T-helper 17 cell (primary cell): ENCODE data around the gene HDAC4. TPM values are rescaled to one million over a fixed set of nuclear protein-coding genes. Genes with fewer than 3 reads are reported as not detected.
A peak's percentile ranks its signal among the peaks of the same experiment; 100 is the strongest.

Source experiments
- ATAC-seq: fragments of 150-1000 bp; cut with Tn5 transposase; 2 replicates; pipeline ENCODE4 v1.10.0; 2021; ENCODE audit warnings: mild to moderate bottlenecking, moderate library complexity
- DNase-seq, 3 donors: peaks; one replicate each; pipeline versions ENCODE4 v3.0.0 to v3.0.0-alpha.2; 2020 to 2021
- H3K9me3 ChIP-seq: one replicate; pipeline ENCODE4 v1.7.0; 2013; ENCODE audit warnings: low read length, mild to moderate bottlenecking; ENCODE audit not compliant: control insufficient read depth, poor library complexity, severe bottlenecking
- H3K27ac Mint-ChIP-seq: one replicate; pipeline ENCODE4 v1.8.0; 2022; ENCODE audit warnings: mild to moderate bottlenecking, moderate library complexity, mixed read lengths
- H3K27me3 Mint-ChIP-seq: one replicate; pipeline ENCODE4 v1.8.0; 2022; ENCODE audit warnings: mixed read lengths
- H3K36me3 Mint-ChIP-seq: one replicate; pipeline ENCODE4 v1.8.0; 2022; ENCODE audit warnings: low read depth, mixed read lengths
- H3K4me1 Mint-ChIP-seq: one replicate; pipeline ENCODE4 v1.8.0; 2022; ENCODE audit warnings: mild to moderate bottlenecking, mixed read lengths
- H3K4me3 Mint-ChIP-seq: one replicate; pipeline ENCODE4 v1.8.0; 2022; ENCODE audit warnings: mild to moderate bottlenecking, moderate library complexity, mixed read lengths
- total RNA-seq, 4 donors: library from RNA in 2 of 4; stranded (reverse) in 2 of 4; gene quantifications; one replicate each; pipeline ENCODE4 v1.2.3 and lab custom pipeline; 2022 to 2026

The HDAC4 gene
- total RNA-seq, 2 donors from 2014 or later = 78.9 to 79.0 TPM

- DNase-seq (no peak), ATAC-seq (no peak)
- Mint-ChIP-seq H3K27me3 (no peaks in the 10 kb centered on the region), H3K36me3 (no peaks in the 10 kb centered on the region), H3K4me3 (no peak overlapping the region), H3K27ac (peak overlapping the region; percentile 27), H3K4me1 (peaks cover 26% of the 10 kb centered on the region)
- H3K9me3 ChIP-seq = no peaks in the 10 kb centered on the region
Measured at GRCh38 chr2:239200646-239201530, 199.9 kb downstream of the HDAC4 start.

GRCh38 chr2:239199041-239199768 lies 201.6 kb downstream of the HDAC4 start:
- DNase-seq (no peak), ATAC-seq (no peak)
- no peaks in the 10 kb centered on the region for H3K9me3 ChIP-seq
- Mint-ChIP-seq H3K4me3 (no peak overlapping the region), H3K27ac (no peak overlapping the region), H3K4me1 (peaks cover 16% of the 10 kb centered on the region), H3K27me3 (no peaks in the 10 kb centered on the region), H3K36me3 (no peaks in the 10 kb centered on the region)

GRCh38 chr2:239198221-239198620 lies 202.6 kb downstream of the HDAC4 start:
- H3K4me3 Mint-ChIP-seq = no peak overlapping the region
- ATAC-seq (no peak), DNase-seq (no peak)

GRCh38 chr2:239197146-239197545 lies 203.7 kb downstream of the HDAC4 start:
- peaks cover 11% of the 10 kb centered on the region for H3K4me1 Mint-ChIP-seq
- H3K27ac Mint-ChIP-seq = peak overlapping the region; percentile 27
- H3K9me3 ChIP-seq = no peaks in the 10 kb centered on the region
- no peak for ATAC-seq
- H3K4me3 Mint-ChIP-seq = no peak overlapping the region
- DNase-seq = no peak
- H3K27me3 Mint-ChIP-seq = no peaks in the 10 kb centered on the region
- H3K36me3 Mint-ChIP-seq = no peaks in the 10 kb centered on the region

More at GRCh38 chr2:239198221-239198620, 202.6 kb downstream of the HDAC4 start:
- Mint-ChIP-seq H3K36me3 (no peaks in the 10 kb centered on the region), H3K27me3 (no peaks in the 10 kb centered on the region), H3K4me1 (peaks cover 13% of the 10 kb centered on the region), H3K27ac (peak overlapping the region; percentile 27)
- no peaks in the 10 kb centered on the region for H3K9me3 ChIP-seq

GRCh38 chr2:239196474-239197021 lies 204.3 kb downstream of the HDAC4 start:
- Mint-ChIP-seq H3K36me3 (no peaks in the 10 kb centered on the region), H3K27ac (no peak overlapping the region), H3K4me3 (no peak overlapping the region), H3K4me1 (peaks cover 10% of the 10 kb centered on the region), H3K27me3 (no peaks in the 10 kb centered on the region)
- ATAC-seq = no peak
- H3K9me3 ChIP-seq = no peaks in the 10 kb centered on the region
- no peak for DNase-seq

- Mint-ChIP-seq H3K4me1 (peaks cover 10% of the 10 kb centered on the region), H3K4me3 (no peak overlapping the region), H3K27me3 (no peaks in the 10 kb centered on the region), H3K27ac (no peak overlapping the region), H3K36me3 (no peaks in the 10 kb centered on the region)
- no peak for DNase-seq
- no peaks in the 10 kb centered on the region for H3K9me3 ChIP-seq
- no peak for ATAC-seq
Measured at GRCh38 chr2:239195992-239196391, 204.8 kb downstream of the HDAC4 start.

DNA sequence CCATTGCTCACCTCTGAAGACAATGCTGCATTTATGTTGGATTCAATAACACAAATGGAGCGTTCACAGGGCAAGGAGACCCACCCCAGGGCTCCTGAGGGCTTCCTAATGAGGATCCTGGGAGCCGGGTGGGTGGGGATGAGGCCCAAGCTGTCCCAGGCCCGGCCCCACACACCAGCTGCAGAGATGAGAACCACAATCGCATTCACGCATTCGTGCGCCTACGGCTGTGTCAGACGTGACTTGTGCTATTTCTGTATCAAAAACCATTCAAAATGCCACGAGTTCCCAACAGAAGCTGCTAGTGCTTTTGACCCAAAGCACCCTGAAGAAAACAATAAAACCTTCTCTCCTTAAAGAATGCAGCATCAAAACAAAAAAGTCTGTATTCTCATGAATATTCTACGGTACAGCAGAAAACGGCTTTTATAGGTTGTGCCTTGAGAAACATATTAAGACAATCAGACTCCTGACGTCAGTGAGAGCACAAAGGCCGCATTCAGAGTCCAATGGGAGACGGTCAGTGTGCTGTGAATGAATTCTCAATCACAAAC lies 205.4 kb downstream of the HDAC4 start:
- H3K27me3 Mint-ChIP-seq = no peaks in the 10 kb centered on the region
- H3K36me3 Mint-ChIP-seq = no peaks in the 10 kb centered on the region
- peaks cover 10% of the 10 kb centered on the region for H3K4me1 Mint-ChIP-seq
- no peak overlapping the region for H3K4me3 Mint-ChIP-seq
- H3K27ac Mint-ChIP-seq = no peak overlapping the region
- DNase-seq = no peak
- ATAC-seq = no peak
- no peaks in the 10 kb centered on the region for H3K9me3 ChIP-seq

- Mint-ChIP-seq H3K36me3 (no peaks in the 10 kb centered on the region), H3K4me1 (peaks cover 7% of the 10 kb centered on the region), H3K4me3 (no peak overlapping the region), H3K27ac (no peak overlapping the region), H3K27me3 (no peaks in the 10 kb centered on the region)
- H3K9me3 ChIP-seq = no peaks in the 10 kb centered on the region
- no peak for DNase-seq
- ATAC-seq = no peak
Measured at GRCh38 chr2:239194731-239195317, 206.0 kb downstream of the HDAC4 start.

- Mint-ChIP-seq H3K36me3 (no peaks in the 10 kb centered on the region), H3K4me1 (peaks cover 7% of the 10 kb centered on the region), H3K27me3 (no peaks in the 10 kb centered on the region), H3K27ac (no peak overlapping the region), H3K4me3 (no peak overlapping the region)
- DNase-seq (no peak), ATAC-seq (no peak)
- H3K9me3 ChIP-seq = no peaks in the 10 kb centered on the region
Measured at GRCh38 chr2:239193925-239194677, 206.7 kb downstream of the HDAC4 start.

DNA sequence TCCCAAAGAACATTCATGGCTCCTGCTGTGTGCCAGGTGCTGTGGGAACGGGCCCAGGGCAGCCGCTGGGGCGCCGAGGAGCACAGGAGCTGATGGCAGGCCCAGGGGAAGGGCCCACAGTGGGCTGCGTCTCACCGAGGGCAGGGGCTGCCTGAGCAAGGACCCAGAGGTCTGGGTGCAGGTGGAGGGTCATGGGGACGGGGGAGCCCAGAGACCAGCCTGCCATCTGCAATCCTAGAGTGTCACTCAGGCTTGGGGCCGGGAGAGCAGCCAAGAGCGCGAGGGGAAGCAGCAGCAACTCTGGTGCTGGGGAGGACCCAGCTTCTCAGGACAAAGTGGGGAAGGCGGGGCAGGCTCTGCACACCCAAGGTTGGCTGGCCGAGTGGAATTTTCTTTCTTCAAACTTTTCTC lies 207.4 kb downstream of the HDAC4 start:
- no peak overlapping the region for H3K4me3 Mint-ChIP-seq
- no peak overlapping the region for H3K27ac Mint-ChIP-seq
- DNase-seq = no peak
- H3K9me3 ChIP-seq = no peaks in the 10 kb centered on the region
- peaks cover 5% of the 10 kb centered on the region for H3K4me1 Mint-ChIP-seq
- H3K36me3 Mint-ChIP-seq = no peaks in the 10 kb centered on the region
- no peaks in the 10 kb centered on the region for H3K27me3 Mint-ChIP-seq
- no peak for ATAC-seq

DNA sequence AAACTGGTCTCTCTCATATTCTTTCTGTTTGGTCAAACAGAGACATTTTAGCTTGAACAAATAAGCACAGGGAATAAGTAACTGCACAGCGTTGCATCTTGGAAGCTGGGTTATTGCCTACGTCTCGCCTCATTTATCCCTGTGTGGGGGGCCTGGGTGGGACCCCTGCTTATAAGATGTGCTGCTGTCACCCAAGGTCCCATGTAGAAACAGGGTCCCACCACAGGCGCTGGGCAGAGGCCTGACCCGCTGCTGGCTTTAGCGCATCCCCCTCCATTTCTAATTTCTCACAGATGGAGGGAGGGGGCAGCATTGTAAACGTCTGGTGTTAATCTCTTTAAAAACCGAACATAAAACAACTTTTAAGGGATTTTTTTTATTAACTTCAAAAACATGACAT lies 207.8 kb downstream of the HDAC4 start:
- Mint-ChIP-seq H3K27ac (no peak overlapping the region), H3K36me3 (no peaks in the 10 kb centered on the region), H3K27me3 (no peaks in the 10 kb centered on the region), H3K4me1 (peaks cover 5% of the 10 kb centered on the region), H3K4me3 (no peak overlapping the region)
- no peaks in the 10 kb centered on the region for H3K9me3 ChIP-seq
- DNase-seq = no peak
- no peak for ATAC-seq

DNA sequence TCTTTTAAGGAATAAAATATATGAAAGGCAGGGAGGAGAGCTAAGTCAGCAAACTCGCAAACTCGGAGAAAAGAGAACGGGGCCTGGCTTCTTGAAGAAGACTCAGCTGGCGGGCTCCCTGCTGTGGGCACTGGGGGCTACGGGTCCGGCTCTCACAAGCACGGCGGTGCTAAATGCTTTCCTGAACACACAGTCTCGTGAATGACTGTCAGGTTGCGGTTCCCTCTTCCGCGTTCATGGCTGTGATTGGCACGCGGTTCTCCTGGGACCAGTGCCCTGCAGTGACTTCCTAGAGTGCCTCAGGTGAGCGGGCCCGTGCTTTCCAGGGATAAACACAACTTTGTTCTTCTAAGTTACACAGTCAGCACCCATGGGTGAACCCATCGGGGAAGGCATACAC lies 208.4 kb downstream of the HDAC4 start:
- H3K4me3 Mint-ChIP-seq = no peak overlapping the region
- ATAC-seq (no peak), DNase-seq (no peak)
- H3K4me1 Mint-ChIP-seq = peaks cover 4% of the 10 kb centered on the region
- H3K27me3 Mint-ChIP-seq = no peaks in the 10 kb centered on the region
- H3K36me3 Mint-ChIP-seq = no peaks in the 10 kb centered on the region
- no peaks in the 10 kb centered on the region for H3K9me3 ChIP-seq
- no peak overlapping the region for H3K27ac Mint-ChIP-seq
